NAMALWA (cell line): ENCODE data around the gene ARF3.

Experiments used
- DNase-seq: peaks from one replicate; pipeline ENCODE4 v3.0.0-alpha.2; 2015; ENCODE audit warnings: low spot score

ARF3 gene

DNA sequence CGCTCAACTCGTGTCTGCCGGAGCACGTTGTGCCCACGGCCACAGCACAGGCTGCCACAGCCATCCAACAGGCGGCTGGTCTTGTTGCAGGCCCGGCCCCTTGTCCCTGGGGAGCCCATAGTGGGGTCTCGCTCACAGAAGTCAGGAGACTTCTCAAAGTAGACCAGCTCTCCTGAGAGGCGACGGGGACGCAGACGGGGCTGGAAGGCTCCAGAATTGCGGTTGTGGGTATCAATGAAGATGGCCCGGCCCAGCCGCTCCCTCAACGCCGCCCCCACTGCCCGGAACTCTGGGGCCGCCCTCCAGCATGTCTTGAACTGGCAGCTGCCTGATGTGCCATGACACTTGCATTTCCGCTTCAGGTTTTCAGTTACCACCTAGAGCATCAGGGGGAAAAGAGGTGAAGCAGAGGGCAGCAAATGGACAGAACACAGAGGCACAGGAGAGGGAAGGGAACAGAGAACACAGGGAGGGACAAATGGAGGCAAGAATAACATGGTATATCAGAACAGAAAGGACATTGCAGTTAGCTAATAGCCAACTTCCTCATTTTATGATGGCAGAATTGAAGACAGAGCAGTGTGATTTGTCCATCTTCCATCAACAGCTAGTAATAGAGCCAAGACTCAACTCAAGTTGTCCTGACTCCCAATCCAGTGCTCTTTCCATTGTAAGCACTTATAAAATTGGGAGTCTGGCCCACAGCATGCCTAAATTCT is 9.0 kb upstream of the ARF3 start:
- DNase-seq: no peak

GRCh38 chr12:48965298-48965838 is 8.1 kb upstream of the ARF3 start:
- DNase-seq: no peak

- DNase-seq: no peak
These were observed 4.5 kb upstream of the ARF3 start for GRCh38 chr12:48961801-48962200.

DNA sequence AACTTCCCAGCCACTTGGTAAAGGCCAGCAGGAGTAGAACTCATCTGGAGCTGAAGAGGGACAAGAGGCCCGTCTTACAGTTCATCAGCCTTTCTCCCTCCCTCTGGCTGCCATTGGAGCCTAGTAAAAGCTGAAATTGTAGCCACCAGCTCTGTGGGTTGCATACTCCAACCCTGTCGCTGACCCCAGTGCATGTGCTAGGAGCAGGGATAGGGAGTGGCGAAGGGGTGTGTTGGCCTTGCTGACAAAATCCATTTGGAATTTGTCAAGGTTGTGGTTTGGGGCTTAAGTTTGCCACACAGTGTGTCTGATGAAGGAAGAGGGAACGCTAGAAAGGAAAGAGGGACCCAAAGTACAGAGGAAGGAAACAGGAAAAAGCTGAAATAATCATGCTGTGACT is 4.0 kb upstream of the ARF3 start:
- DNase-seq: no peak

GRCh38 chr12:48960834-48961233 is 3.5 kb upstream of the ARF3 start:
- DNase-seq: no peak

- peak; percentile 63 for DNase-seq
These were observed 732 bp upstream of the ARF3 start for GRCh38 chr12:48958049-48958388.

DNA sequence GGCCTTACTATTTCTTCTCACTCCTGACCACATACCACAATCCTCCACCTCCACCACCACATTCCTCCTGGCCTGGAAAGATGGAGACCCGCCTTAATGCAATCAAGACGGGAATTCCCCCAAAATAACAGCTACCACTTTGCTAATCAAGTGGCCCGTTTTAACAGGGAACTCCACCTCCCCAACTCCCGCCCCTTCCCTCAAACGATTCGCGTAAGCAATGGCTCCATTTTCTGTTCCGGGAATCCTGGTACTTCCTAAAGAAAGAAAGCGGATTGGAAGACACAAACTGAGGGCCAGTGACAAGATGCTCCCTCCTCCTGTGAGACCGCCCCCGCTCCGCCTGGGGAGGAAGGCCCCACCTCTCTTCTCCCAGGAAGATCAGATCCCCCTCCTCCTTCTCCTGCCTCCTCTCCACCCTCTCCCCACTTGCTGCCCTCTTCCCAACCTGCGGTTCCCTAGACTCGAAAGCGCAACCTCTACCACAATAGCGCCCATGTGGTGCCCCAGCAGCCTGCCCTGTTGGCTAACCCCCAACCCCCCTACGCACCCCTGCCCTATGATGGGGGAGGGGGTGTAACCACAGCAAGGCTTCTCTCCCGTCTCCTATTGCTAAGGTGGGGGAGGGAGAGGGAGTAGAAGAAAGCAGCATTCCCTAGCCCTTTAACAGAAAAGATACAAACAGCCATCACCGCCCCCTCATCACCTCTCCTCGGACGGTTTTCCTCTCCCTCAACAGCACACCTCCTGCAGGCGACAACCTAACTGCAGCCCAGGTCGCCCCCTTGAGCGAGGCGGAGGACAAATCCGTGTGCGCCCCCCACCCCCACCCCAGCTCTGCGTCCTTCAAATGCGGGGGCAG is 777 bp downstream of the ARF3 start:
- peak; percentile 60 for DNase-seq

- no peak for DNase-seq
These were observed 2.3 kb downstream of the ARF3 start for GRCh38 chr12:48954841-48955501.

- DNase-seq: no peak
These were observed 3.2 kb downstream of the ARF3 start for GRCh38 chr12:48954061-48954460.

GRCh38 chr12:48952691-48953090 is 4.6 kb downstream of the ARF3 start:
- no peak for DNase-seq

- no peak for DNase-seq
These were observed 9.6 kb downstream of the ARF3 start for GRCh38 chr12:48947727-48948126.

DNA sequence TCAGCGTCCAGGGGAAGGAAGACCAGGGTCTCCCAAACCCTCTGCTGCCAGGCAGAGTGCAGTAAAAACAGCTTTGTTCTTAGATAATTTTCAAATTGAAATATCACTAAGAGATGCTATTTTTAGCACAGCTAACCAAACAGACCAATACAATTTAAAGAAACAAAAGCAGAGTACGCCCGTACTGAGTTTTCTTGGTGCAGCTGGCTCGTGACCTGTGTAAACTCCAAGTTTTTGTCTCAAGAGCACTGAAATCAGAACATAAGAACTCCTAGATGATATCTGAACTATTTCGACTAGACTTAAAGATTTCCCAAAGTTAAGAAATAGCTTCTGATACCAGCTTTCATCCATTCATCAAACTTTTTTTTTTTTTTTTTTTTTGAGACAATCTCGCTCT is 10.3 kb downstream of the ARF3 start:
- no peak for DNase-seq

DNA sequence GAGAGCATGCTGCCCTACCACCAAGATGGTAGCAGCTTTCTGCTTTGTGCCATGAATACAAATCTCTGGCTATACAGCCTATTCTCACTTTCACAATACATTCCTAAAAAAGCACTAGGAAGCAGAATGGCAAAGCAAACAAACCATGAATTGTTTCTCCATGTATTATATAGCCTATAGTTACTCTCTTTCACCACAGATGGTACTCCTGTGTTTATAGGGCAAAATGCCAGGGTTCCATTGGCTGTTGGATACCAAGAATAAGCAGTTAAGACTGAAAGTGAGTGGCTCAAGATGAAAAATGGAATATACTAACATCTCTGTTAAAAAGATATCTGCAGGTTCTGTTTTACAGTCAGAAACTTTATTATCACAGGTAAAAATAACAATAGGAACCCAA is 11.1 kb downstream of the ARF3 start:
- no peak for DNase-seq

- DNase-seq: no peak
These were observed 14.1 kb downstream of the ARF3 start for GRCh38 chr12:48943221-48943620.

GRCh38 chr12:48940181-48940580 is 17.1 kb downstream of the ARF3 start:
- DNase-seq: no peak

DNA sequence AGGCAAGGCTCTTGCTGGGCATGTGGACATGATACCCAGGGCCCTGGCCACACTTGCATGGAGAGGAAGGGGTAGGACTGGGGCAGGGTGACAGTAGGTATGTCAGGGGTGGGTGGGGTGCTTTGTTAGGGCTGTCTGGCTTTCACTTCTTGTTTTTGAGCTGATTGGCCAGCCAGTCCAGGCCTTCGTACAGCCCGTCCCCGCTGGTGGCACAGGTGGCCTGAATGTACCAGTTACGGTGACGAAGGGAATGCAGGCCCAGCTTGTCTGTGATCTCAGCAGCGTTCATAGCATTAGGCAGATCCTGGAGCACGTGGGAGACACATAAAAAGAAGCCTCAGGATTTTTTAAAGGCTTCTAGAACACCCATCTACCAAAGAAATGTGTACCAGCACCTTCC is 18.5 kb downstream of the ARF3 start:
- DNase-seq: peak; percentile 45

DNA sequence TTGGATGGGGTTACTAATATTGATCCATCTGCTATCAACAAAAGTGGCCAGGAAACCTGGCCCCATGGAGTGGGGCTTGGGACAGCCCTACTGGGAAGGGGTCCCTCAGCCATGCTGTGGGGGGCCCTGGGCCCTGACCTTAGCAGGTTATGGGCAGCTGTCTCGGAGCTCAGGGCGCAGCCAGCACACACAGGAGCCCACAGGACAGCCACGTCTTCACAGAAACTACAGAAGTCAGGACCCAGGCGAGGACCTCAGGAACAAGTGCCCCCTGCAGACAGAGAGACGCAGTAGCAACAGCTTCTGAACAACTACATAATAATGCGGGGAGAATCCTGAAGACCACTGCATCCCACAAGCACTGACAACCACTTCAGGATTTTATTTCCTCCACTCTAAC is 20.1 kb downstream of the ARF3 start:
- DNase-seq: peak; percentile 34

DNA sequence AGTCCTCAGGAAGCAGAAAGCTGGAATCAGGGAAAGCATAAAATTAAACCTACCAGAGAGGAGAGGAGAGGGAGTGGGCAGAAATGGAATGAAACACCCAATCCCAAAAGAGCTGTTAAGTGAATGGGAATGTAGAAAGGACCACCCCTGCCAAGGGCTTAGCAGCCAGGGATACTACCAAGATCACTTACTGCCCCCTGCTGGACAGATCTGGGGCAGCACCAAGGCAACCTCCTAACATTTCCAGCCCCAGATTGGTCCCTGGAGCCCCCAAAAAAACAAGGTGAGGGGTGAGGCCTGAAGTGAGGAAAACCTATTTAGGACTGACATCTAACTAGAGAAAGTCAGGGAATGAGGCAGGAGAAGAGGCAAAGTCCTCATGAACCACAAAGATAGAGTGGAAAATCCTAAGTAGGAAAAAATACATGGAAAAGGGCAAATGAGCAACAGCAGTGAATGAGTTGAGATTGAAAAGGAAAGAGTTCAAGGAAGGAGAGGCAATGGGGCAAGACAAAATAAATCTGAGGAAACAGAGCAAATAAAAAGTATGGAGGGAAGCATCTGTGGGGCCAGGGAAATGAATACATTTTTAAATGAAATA is 20.8 kb downstream of the ARF3 start:
- peak; percentile 80 for DNase-seq

- no peak for DNase-seq
These were observed 23.0 kb downstream of the ARF3 start for GRCh38 chr12:48934312-48934706.

DNA sequence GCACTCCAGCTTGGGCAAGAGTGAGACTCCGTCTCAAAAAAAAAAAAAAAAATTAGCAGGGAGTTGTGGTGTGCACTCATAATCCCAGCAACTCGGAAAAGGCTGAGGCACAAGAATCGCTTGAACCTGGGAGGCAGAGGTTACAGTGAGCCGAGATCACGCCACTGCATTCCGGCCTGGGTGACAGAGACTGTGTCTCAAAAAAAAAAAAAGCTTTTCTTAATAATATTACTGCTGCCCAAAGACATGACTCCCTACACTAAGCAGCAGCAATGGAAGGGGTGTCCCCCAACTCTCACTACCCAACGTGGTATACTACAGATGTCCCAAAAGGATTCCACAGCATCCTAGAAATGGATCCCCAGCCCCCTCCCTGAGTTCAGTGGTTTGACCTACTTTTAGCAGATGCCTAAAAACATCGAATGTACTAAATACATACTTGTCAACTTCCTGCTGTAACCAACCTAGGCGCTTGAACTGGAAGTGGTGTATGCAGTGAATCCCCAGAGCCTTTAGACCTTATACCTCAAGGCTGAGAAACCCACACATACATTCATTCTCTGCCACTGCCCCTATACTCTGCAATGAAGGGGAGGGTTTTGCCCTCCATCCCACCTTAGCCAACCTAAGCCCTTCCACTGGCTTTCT is 23.5 kb downstream of the ARF3 start:
- DNase-seq: no peak

GRCh38 chr12:48932878-48933277 is 24.4 kb downstream of the ARF3 start:
- DNase-seq: no peak

DNA sequence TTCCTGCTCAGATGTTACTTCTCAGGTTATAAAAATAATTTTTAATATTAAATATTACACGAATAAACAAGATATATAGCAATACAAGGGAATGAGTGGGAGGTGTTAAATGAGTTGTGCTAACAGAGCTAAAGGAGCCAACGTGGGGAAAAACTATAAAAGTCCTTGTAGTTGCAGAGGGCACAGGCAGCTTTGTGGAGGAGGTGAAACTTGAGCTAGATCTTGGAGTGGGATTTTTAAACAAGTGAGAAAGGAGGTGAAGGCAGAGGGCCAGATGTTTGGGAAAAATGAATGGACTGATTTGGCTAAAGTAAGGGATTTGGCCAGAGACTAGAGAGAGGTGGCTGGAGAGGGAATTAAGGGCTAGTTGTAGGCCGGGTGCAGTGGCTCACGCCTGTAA is 26.8 kb downstream of the ARF3 start:
- no peak for DNase-seq
